GM19395 (cell line): Measurements from ENCODE around the gene B4GALT7.
"Not testable (repeated sequence)": the region's sequence is repeated elsewhere in the genome, so short reads cannot be mapped to it uniquely, and the experiment has no call there.

Source experiments
- ATAC-seq: cut with Tn5 transposase; IDR thresholded peaks from one replicate; pipeline ENCODE4 v1.9.1; 2021; ENCODE audit warnings: mild to moderate bottlenecking, moderate library complexity; ENCODE audit not compliant: unreplicated experiment

The B4GALT7 gene

GRCh38 chr5:177599731-177600507 lies at the start of gene B4GALT7:
Gene B4GALT7 (plus strand): TSS chr5:177600132. CDS start chr5:177600211, 79 bp downstream.
- ATAC-seq = peak; percentile 78

GRCh38 chr5:177552839-177553455 lies 47.0 kb upstream of the B4GALT7 start:
- ATAC-seq = no peak

- ATAC-seq = peak; percentile 38
These were observed 46.1 kb upstream of the B4GALT7 start for GRCh38 chr5:177553671-177554429.

GRCh38 chr5:177554474-177555111 lies 45.3 kb upstream of the B4GALT7 start, which contains the start of gene FAM193B:
Gene FAM193B (minus strand): TSS chr5:177554563. CDS start chr5:177554458, 105 bp downstream.
- peak; percentile 93 for ATAC-seq

GRCh38 chr5:177555228-177555627 lies 44.7 kb upstream of the B4GALT7 start:
- no peak for ATAC-seq

- no peak for ATAC-seq
These were observed 44.3 kb upstream of the B4GALT7 start for GRCh38 chr5:177555665-177556064.

- ATAC-seq = no peak
These were observed 42.8 kb upstream of the B4GALT7 start for GRCh38 chr5:177557041-177557647.

GRCh38 chr5:177557796-177558195 lies 42.1 kb upstream of the B4GALT7 start:
- ATAC-seq = no peak

- ATAC-seq = not testable (repeated sequence)
These were observed 40.4 kb upstream of the B4GALT7 start for GRCh38 chr5:177559446-177559941.

- no peak for ATAC-seq
These were observed 34.9 kb upstream of the B4GALT7 start for GRCh38 chr5:177565046-177565445.

- ATAC-seq = no peak
These were observed 31.6 kb upstream of the B4GALT7 start for GRCh38 chr5:177568326-177568725.

- ATAC-seq = no peak
These were observed 30.0 kb upstream of the B4GALT7 start for GRCh38 chr5:177569894-177570293.

- ATAC-seq = no peak
These were observed 24.4 kb upstream of the B4GALT7 start for GRCh38 chr5:177575488-177575887.

- ATAC-seq = no peak
These were observed 23.8 kb upstream of the B4GALT7 start for GRCh38 chr5:177576169-177576568.

- ATAC-seq = no peak
These were observed 21.6 kb upstream of the B4GALT7 start for GRCh38 chr5:177578316-177578715.

GRCh38 chr5:177588413-177588909 lies 11.5 kb upstream of the B4GALT7 start:
- ATAC-seq = no peak

GRCh38 chr5:177590406-177590805 lies 9.5 kb upstream of the B4GALT7 start:
- ATAC-seq = no peak

- ATAC-seq = no peak
These were observed 8.3 kb upstream of the B4GALT7 start for GRCh38 chr5:177591690-177592009.

- peak; percentile 90 for ATAC-seq
These were observed 7.7 kb upstream of the B4GALT7 start, which contains the start of gene TMED9 for GRCh38 chr5:177592010-177592834. Gene TMED9 (plus strand): TSS chr5:177592203. CDS start chr5:177592215, 12 bp downstream.
